RWPE2 (cell line): Measurements from ENCODE around the gene FAM114A1.

Experiments
- ATAC-seq: fragments of 200-7000 bp; cut with Tn5 transposase; 3 replicates; pipeline ENCODE4 v1.9.1; 2021; ENCODE audit warnings: low read depth
- DNase-seq: peaks from one replicate; pipeline ENCODE4 v3.0.0-alpha.2; 2020; ENCODE audit warnings: low spot score
- H3K27ac ChIP-seq: fragments of 450-650 bp; 2 replicates; pipeline ENCODE4 v1.5.1; 2017; ENCODE audit warnings: mild to moderate bottlenecking; ENCODE audit not compliant: poor library complexity, severe bottlenecking
- H3K27me3 ChIP-seq: fragments of 250-450 bp; sonication (Bioruptor Pico); 2 replicates; pipeline ENCODE4 v1.5.1; 2021; ENCODE audit warnings: mild to moderate bottlenecking, moderate library complexity; ENCODE audit not compliant: insufficient read depth, poor library complexity, severe bottlenecking
- H3K36me3 ChIP-seq: fragments of 250-450 bp; sonication (Bioruptor Pico); 2 replicates; pipeline ENCODE4 v1.5.1; 2020; ENCODE audit warnings: low read depth, mild to moderate bottlenecking, moderate library complexity
- H3K4me1 ChIP-seq: fragments of 250-450 bp; sonication (Bioruptor Pico); 2 replicates; pipeline ENCODE4 v1.5.1; 2021; ENCODE audit warnings: mild to moderate bottlenecking, moderate library complexity; ENCODE audit not compliant: insufficient read depth, poor library complexity, severe bottlenecking
- H3K4me3 ChIP-seq: fragments of 250-450 bp; sonication (Bioruptor Pico); 2 replicates; pipeline ENCODE4 v1.5.1; 2021; ENCODE audit warnings: mild to moderate bottlenecking, moderate library complexity; ENCODE audit not compliant: severe bottlenecking
- H3K9me3 ChIP-seq: fragments of 250-450 bp; sonication (Bioruptor Pico); 2 replicates; pipeline ENCODE4 v1.5.1; 2021; ENCODE audit warnings: mild to moderate bottlenecking, moderate library complexity; ENCODE audit not compliant: severe bottlenecking
- CTCF ChIP-seq: fragments of 450-650 bp; IDR thresholded peaks from one replicate; pipeline ENCODE4 v1.5.1; 2017; ENCODE audit warnings: mild to moderate bottlenecking, moderate library complexity; ENCODE audit not compliant: poor library complexity, severe bottlenecking

The FAM114A1 gene

GRCh38 chr4:38994135-38994534 lies 126.5 kb downstream of the FAM114A1 start:
- no peaks in the 10 kb centered on the region for H3K4me1 ChIP-seq
- H3K27me3 ChIP-seq: no peaks in the 10 kb centered on the region
- H3K9me3 ChIP-seq: no peaks in the 10 kb centered on the region
- no peak overlapping the region for H3K27ac ChIP-seq
- peaks cover 59% of the 10 kb centered on the region for H3K36me3 ChIP-seq
- no peak overlapping the region for H3K4me3 ChIP-seq
- DNase-seq (no peak), ATAC-seq (no peak)
- TF ChIP-seq CTCF: no peak
